Raji (cell line): ENCODE data around the gene MAS1.

Experiments used
- POLR2A ChIP-seq: IDR thresholded peaks from 2 replicates; pipeline ENCODE4 v1.6.1; 2011; ENCODE audit warnings: low read depth, low read length, control low read depth; ENCODE audit not compliant: insufficient read depth

Gene MAS1

DNA sequence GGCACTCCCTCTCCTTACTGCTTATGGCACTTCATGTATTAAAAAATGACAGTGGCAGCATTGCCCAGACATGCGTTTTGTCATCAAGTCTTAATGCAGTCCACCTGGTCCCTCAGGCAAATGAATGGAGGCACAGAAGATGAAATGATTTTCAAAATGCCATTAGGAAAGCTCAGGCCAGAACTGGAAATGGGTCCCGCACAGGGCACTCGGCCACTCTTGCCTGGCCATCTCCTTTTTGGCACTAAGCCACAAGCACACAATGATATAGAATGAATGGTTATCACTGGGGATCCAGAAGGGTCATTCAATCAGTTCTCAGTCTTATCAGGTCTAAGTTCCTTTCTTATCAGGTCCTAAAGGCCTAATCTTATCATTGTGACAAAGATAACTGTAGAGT lies 15.6 kb downstream of the MAS1 start:
- TF ChIP-seq POLR2A, result no peak

DNA sequence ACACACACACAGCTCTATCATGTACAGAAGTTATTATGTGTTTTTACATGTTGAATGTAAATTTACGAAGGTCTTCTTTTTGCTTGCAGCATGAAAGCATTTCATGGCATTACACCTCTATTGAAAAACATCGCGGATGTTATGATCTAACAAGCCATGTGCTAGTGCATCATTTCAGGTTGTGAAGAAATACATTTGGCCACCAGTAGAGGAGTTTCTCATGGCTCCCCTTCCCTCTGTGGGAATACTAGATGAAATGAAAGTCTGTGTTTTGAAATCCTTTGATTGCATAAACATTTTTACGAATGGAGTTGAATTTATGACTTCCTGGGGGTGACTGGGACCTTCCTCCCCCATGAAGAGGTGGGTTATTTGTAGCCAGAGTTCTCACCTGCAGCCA lies 17.7 kb downstream of the MAS1 start:
- TF ChIP-seq POLR2A, result no peak

DNA sequence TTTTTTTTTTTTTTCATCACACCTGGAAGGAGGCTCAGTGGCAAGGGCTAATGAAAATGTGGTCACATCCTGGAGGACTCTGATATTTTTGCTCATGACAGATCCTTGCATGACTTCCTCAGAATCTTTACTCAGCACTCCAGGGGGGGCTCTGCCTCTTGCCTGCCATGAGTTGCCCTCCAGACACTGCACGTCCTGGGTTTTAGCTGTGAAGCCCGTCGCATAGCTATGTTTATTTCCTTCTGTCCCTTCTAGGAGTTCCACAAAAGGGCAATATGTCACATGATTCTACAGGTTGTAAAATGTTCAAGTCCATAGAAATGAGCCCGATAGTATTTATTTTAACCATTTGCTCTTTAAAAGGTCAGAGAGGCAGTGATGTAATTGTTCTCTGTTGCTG lies 18.2 kb downstream of the MAS1 start:
- TF ChIP-seq POLR2A, result no peak

DNA sequence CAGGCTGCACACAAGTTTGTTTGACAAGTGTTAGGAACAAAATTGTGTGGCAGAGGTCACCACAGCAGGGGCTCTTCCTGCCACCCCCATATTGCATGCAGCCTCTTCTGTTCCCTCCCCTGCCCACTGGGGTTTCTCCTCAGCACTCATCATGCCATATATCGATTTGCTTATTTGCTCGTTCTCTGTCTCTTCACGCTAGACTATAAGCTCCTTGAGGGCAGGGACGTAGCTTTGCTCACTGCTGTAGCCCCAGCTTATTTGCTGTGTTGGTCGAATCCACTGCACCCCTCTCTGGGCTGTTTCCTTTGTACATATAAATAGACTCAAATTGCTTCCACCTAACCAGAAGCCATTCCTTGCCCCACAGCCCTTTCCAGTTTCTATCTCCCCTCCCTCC lies 19.6 kb downstream of the MAS1 start:
- no peak for TF ChIP-seq POLR2A

- no peak for TF ChIP-seq POLR2A
Measured at GRCh38 chr6:159913375-159913774, 22.6 kb downstream of the MAS1 start.

DNA sequence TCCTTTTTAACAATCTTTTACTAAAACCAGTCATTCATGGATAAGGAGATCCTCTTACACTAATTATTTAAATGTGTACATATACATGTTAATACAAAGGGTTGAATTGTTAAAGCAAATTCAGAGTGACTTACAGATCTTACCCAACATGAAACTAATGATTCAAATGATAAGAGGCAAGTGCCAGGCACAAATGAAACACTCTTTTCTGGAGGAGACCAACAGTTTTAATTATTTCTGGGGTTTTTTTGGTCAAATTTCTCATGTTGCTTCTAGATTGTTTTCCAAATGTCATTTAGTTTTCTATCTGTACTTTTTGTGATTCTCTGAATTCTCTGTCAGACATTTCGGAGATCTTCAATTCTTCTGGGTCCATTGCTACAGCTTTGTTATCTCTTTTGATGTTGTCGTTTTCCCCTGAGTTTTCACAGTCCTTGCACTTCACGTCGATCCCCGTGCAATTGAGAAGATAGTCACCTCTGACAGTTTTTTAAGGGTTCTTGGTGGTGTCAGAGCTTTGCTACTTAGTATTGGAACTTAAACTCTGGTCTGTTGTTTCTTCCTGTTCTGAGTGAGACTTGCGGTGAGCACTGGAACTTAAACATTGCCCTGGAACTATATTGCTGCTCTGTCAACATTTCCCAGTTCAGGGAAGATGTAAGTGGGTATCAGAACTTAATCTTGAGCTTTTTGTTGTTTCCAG lies 23.2 kb downstream of the MAS1 start:
- TF ChIP-seq POLR2A, result no peak

DNA sequence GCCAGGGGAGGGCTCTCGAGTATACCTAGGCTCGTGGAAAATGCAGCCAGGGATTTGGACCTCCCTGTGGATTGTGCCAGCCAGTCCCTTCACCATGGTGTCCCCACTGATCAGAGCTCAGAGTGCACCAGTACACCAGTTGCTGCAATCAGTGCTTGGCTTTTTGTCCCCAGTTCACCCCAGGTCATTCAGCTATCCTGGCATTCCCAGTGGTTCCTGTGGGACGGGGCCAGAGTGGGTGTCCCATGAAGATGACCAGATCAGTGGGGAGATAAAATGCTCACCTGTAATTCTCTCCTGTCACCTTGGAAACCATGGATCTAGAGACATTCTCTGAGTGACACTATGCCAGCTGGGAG lies 23.8 kb downstream of the MAS1 start:
- TF ChIP-seq POLR2A, result no peak

- no peak for TF ChIP-seq POLR2A
Measured at GRCh38 chr6:159915397-159915796, 24.6 kb downstream of the MAS1 start.

- no peak for TF ChIP-seq POLR2A
Measured at GRCh38 chr6:159916237-159916636, 25.4 kb downstream of the MAS1 start.

- no peak for TF ChIP-seq POLR2A
Measured at GRCh38 chr6:159916752-159917151, 26.0 kb downstream of the MAS1 start.

DNA sequence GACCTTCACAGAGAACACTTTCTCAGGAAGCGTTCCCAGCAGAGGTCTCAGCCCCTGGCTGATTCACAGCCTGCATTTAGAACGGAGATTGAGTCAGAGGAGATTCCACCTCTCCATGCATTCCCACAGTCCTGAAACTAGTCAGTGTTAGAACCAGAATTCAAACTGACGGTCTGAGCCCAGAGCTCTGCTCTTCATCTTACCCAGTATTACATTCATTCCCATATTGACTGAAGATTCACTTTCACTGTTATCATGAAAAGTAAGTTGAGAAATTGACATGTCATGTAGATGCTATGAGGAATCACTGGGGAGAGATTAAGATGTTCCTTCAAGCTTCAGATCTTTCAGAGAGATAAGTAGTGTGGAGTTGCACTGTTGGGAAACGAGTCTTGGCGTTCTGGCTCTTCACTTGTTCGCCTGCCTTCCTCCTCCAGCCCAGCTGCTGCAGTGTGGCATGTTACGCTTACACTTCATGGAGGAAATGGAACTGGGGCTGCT lies 28.3 kb downstream of the MAS1 start:
- no peak for TF ChIP-seq POLR2A

GRCh38 chr6:159919800-159920199 lies 29.0 kb downstream of the MAS1 start:
- no peak for TF ChIP-seq POLR2A

DNA sequence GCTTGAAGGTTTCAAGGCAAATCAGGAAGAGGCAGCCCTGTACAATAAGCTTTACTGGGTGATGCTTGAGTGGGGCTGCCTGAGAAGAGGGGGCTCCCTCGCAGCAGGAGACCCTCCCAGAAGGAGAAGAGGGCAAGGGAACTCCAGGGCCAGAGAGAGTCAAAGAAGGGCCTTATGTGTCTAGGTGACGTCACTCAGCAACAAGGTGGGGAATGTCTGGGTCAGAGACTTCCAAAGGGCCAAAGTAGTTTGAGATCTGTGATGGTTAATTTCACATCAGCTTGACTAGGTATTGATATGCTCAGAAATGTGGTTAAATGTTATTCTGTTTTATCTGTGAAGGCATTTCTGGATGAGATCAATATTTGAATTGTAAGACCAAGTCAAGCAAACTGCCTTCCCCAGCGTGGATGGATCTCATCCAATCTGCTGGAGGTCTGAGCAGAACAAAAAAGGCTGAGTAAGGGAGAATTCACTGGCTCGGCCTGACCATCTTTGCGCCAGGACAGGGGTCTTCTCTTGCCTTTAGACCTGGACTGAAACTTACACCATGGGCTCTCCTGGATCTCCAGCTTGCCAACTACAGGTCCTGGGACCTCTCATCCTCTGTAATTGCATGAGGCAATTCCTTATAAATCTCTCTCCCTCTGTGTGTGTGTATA lies 35.9 kb downstream of the MAS1 start:
- no peak for TF ChIP-seq POLR2A

DNA sequence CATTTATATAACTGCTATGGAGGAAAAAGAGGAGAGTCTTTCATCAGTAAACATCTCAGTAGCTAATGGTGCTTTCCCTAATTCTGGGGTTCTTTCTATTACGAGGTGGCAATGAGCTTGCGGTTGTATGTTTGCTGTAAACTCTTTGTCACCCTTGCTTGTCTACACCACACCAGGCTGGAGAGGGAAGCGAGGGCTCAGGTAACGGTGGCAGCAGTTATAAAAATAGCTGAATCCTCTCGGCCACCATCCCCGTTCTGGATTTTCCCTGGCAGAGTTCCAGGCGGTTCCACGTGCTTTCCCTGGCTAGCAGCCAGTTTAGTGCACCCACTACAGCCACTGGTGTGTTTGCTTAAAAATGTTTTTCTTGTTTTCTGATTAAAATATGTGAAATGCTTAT lies 39.0 kb downstream of the MAS1 start:
- no peak for TF ChIP-seq POLR2A

DNA sequence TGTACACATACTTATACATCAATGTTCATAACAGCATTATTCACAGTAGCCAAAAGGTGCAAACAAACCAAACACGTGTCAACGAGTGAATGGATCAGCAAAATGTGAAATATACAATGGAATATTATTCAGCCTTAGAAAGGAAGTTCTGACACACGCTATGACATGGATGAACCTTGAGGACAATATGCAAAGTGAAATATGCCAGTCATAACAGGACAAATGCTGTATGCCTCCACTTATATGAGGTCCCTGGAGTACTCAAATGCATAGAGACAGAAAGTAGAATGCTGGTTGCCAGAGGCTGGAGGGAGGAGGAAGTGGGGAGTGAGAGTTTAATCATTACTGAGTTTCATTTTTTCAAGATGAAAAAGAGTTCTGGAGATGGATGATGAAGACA lies 40.3 kb downstream of the MAS1 start:
- TF ChIP-seq POLR2A, result no peak

- no peak for TF ChIP-seq POLR2A
Measured at GRCh38 chr6:159931846-159932245, 41.1 kb downstream of the MAS1 start.

DNA sequence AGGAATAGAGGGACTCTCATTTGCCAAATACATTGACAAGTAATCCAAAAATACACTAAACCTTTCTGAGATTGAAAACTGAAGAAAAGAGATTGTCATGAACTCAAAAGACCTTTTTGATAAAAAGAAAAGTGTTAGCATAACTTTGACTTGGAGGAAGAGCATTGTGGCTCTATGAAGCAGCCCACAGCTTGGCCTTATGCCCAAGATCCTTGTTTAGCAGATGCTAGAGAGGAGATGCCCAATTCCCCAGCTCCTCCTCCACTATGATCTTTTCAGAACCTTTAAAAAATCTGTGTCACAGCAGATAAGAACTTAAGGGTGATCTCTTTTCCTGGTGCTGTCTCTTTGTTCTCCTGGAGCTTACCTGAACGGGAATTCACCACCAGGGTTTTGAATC lies 42.3 kb downstream of the MAS1 start:
- TF ChIP-seq POLR2A, result no peak

- no peak for TF ChIP-seq POLR2A
Measured at GRCh38 chr6:159934181-159934580, 43.4 kb downstream of the MAS1 start.

DNA sequence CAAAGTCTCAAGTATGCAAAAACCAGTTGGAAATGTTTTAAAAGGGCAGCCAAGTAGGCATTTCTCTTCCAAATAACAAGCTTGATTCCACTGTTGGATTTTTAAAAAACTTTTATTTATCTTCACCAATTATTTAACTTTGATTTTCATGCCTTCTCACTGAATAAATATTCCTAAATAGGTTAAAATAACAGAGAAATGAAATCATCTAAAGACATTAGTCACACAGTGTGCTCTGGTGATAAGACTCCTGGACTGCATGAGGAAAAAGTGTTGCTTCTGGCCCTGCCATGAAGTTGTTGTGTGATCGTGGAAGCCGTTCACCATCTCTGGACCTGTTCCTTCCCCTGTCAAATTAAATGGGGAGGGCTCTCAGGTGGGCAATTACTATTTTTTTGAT lies 44.3 kb downstream of the MAS1 start:
- no peak for TF ChIP-seq POLR2A
